HEK293T (cell line): ENCODE measurements around the gene CGN.

ENCODE experiments used
- ARNT ChIP-seq: fragments of 450-650 bp; IDR thresholded peaks from 2 replicates; pipeline ENCODE4 v1.6.1; 2017; ENCODE audit warnings: mild to moderate bottlenecking
- BHLHE40 ChIP-seq: fragments of 450-650 bp; IDR thresholded peaks from 2 replicates; pipeline ENCODE4 v1.6.1; 2016; ENCODE audit warnings: mild to moderate bottlenecking, moderate library complexity, borderline replicate concordance
- ELF4 ChIP-seq: fragments of 450-650 bp; IDR thresholded peaks from 2 replicates; pipeline ENCODE4 v1.6.1; 2017; ENCODE audit warnings: antibody characterized with exemption
- FOXA1 ChIP-seq: fragments of 450-650 bp; IDR thresholded peaks from 2 replicates; pipeline ENCODE4 v1.6.1; 2016; ENCODE audit warnings: mild to moderate bottlenecking
- FOXK2 ChIP-seq: fragments of 450-650 bp; IDR thresholded peaks from 2 replicates; pipeline ENCODE4 v1.6.1; 2016; ENCODE audit warnings: mild to moderate bottlenecking
- FOXM1 ChIP-seq: fragments of 450-650 bp; IDR thresholded peaks from 2 replicates; pipeline ENCODE4 v1.6.1; 2017; ENCODE audit warnings: mild to moderate bottlenecking, borderline replicate concordance
- SP1 ChIP-seq: fragments of 450-650 bp; IDR thresholded peaks from 2 replicates; pipeline ENCODE4 v1.6.1; 2017
- SUZ12 ChIP-seq: fragments of 450-650 bp; IDR thresholded peaks from 2 replicates; pipeline ENCODE4 v1.6.1; 2016; ENCODE audit warnings: mild to moderate bottlenecking

- TF ChIP-seq SUZ12, result no peak
- no peak for TF ChIP-seq FOXA1
- TF ChIP-seq SP1, result no peak
- TF ChIP-seq BHLHE40, result no peak
- no peak for TF ChIP-seq ARNT
- TF ChIP-seq FOXM1, result no peak
- TF ChIP-seq FOXK2, result no peak
- TF ChIP-seq ELF4, result no peak
Measured at GRCh38 chr1:151499365-151499764, 11.8 kb upstream of the CGN start.
